ENCODE results near the gene ANXA11.

Gene ANXA11

GRCh38 chr10:80141696-80142460 is 63.5 kb downstream of the ANXA11 start:
- TF ChIP-seq POLR2AphosphoS5 (IDR thresholded peaks at IDR 0.05; ENCODE audit: low read depth, low read length) (no peak), FOXP2 (optimal IDR thresholded peaks at IDR 0.05; ENCODE audit: borderline replicate concordance, extremely low read depth, extremely low read length, insufficient read depth) (no peak), SIN3A (IDR thresholded peaks at IDR 0.05; ENCODE audit: borderline replicate concordance, insufficient read depth, low read length) (no peak), TAF1 (IDR thresholded peaks at IDR 0.05; ENCODE audit: borderline replicate concordance, insufficient read depth, low read length) (no peak), REST (IDR thresholded peaks at IDR 0.05; ENCODE audit: insufficient read depth in 1 of 2, low read depth in 2 of 2, low read length in 2 of 2) (no peak)

- TF ChIP-seq SIN3A (IDR thresholded peaks at IDR 0.05; ENCODE audit: borderline replicate concordance, insufficient read depth, low read length) (no peak), FOXP2 (optimal IDR thresholded peaks at IDR 0.05; ENCODE audit: borderline replicate concordance, extremely low read depth, extremely low read length, insufficient read depth) (no peak), POLR2AphosphoS5 (IDR thresholded peaks at IDR 0.05; ENCODE audit: low read depth, low read length) (no peak), TAF1 (IDR thresholded peaks at IDR 0.05; ENCODE audit: borderline replicate concordance, insufficient read depth, low read length) (no peak), REST (IDR thresholded peaks at IDR 0.05; ENCODE audit: insufficient read depth in 1 of 2, low read depth in 2 of 2, low read length in 2 of 2) (no peak)
Measured at GRCh38 chr10:80140251-80140650, 65.1 kb downstream of the ANXA11 start.

GRCh38 chr10:80139265-80139664 is 66.1 kb downstream of the ANXA11 start:
- TF ChIP-seq SIN3A (IDR thresholded peaks at IDR 0.05; ENCODE audit: borderline replicate concordance, insufficient read depth, low read length) (no peak), FOXP2 (optimal IDR thresholded peaks at IDR 0.05; ENCODE audit: borderline replicate concordance, extremely low read depth, extremely low read length, insufficient read depth) (no peak), POLR2AphosphoS5 (IDR thresholded peaks at IDR 0.05; ENCODE audit: low read depth, low read length) (no peak), REST (IDR thresholded peaks at IDR 0.05; ENCODE audit: insufficient read depth in 1 of 2, low read depth in 2 of 2, low read length in 2 of 2) (no peak), TAF1 (IDR thresholded peaks at IDR 0.05; ENCODE audit: borderline replicate concordance, insufficient read depth, low read length) (no peak)

GRCh38 chr10:80137920-80138319 is 67.4 kb downstream of the ANXA11 start:
- no peak for TF ChIP-seq FOXP2 (optimal IDR thresholded peaks at IDR 0.05; ENCODE audit: borderline replicate concordance, extremely low read depth, extremely low read length, insufficient read depth)
- no peak for TF ChIP-seq REST (IDR thresholded peaks at IDR 0.05; ENCODE audit: insufficient read depth in 1 of 2, low read depth in 2 of 2, low read length in 2 of 2)
- TF ChIP-seq TAF1 (IDR thresholded peaks at IDR 0.05; ENCODE audit: borderline replicate concordance, insufficient read depth, low read length) = no peak
- no peak for TF ChIP-seq POLR2AphosphoS5 (IDR thresholded peaks at IDR 0.05; ENCODE audit: low read depth, low read length)
- no peak for TF ChIP-seq SIN3A (IDR thresholded peaks at IDR 0.05; ENCODE audit: borderline replicate concordance, insufficient read depth, low read length)

Measured in PFSK-1 (cell line).